Measurements from ENCODE around the gene EPYC. TPM values are rescaled to one million over a fixed set of nuclear protein-coding genes. Genes with fewer than 3 reads are reported as not detected.

EPYC gene
- total and polyA plus RNA-seq, 2 of the 4 experiments (the other 2 are of a cell fraction): not detected

GRCh38 chr12:91017043-91017442 lies 12.3 kb upstream of the EPYC start:
- Histone ChIP-seq H3K9ac (ENCODE audit: low read depth, low read length) (no peak overlapping the region), H3K27me3 (ENCODE audit: control insufficient read depth, insufficient read depth, low read length) (no peaks in the 10 kb centered on the region), H3K79me1 (ENCODE audit: low read depth in 1 of 2, low read length in 2 of 2) (no peaks in the 10 kb centered on the region), H3K4me1 (ENCODE audit: control insufficient read depth, insufficient read depth, low read length) (no peaks in the 10 kb centered on the region), H3K9me1 (ENCODE audit: insufficient read depth, low read length) (no peaks in the 10 kb centered on the region), H3K4me3 (ENCODE audit: insufficient read depth, low read depth, low read length) (no peak overlapping the region), H3K9me3 (ENCODE audit: control insufficient read depth, insufficient read depth, low read length) (no peaks in the 10 kb centered on the region), H4K20me1 (ENCODE audit: insufficient read depth, low read length) (no peaks in the 10 kb centered on the region), H2BK120ac (ENCODE audit: low read depth, low read length) (no peak overlapping the region), H2BK15ac (ENCODE audit: low read depth, low read length) (no peak overlapping the region), H3K18ac (ENCODE audit: low read depth, low read length) (no peak overlapping the region), H3K4ac (ENCODE audit: low read depth, low read length) (no peak overlapping the region), H3K23ac (ENCODE audit: low read depth, low read length) (no peak overlapping the region), H3K56ac (ENCODE audit: extremely low read depth, insufficient read depth, low read length) (no peak overlapping the region), H3K14ac (replicated peaks; ENCODE audit: low read depth, low read length) (no peak overlapping the region), H2AK9ac (replicated peaks; ENCODE audit: low read depth, low read length, poor library complexity) (no peak overlapping the region), H2AK5ac (ENCODE audit: low read depth, low read length) (no peak overlapping the region), H4K8ac (ENCODE audit: low read depth in 2 of 2, low read length in 2 of 2) (no peak overlapping the region), H3K36me3 (ENCODE audit: control insufficient read depth, insufficient read depth, low read length) (no peaks in the 10 kb centered on the region), H2AFZ (replicated peaks; ENCODE audit: low read length, poor library complexity) (no peak overlapping the region), H3K27ac (ENCODE audit: insufficient read depth, low read length) (no peak overlapping the region), H4K91ac (ENCODE audit: insufficient read depth, low read depth, low read length) (no peak overlapping the region), H3K4me2 (ENCODE audit: low read depth, low read length) (no peak overlapping the region), H4K5ac (ENCODE audit: low read depth, low read length) (no peak overlapping the region), H2BK20ac (ENCODE audit: low read depth, low read length) (no peak overlapping the region), H2BK5ac (ENCODE audit: low read depth, low read length, poor library complexity, severe bottlenecking) (no peak overlapping the region)
- ATAC-seq (ENCODE audit: low read depth): no peak
- in situ Hi-C loops (cut with MboI; ENCODE audit: low sequenced_read_pairs) (no loop called here), intact Hi-C loops (cut with micrococcal nuclease) (no loop called here), dilution Hi-C loops (cut with HindIII; ENCODE audit: low sequenced_read_pairs, unreplicated experiment) (no loop called here)
- TF ChIP-seq POLR2A (IDR thresholded peaks at IDR 0.05; ENCODE audit: low read depth, low read length) (no peak), ELK1 (IDR thresholded peaks at IDR 0.05; ENCODE audit: borderline replicate concordance, low read depth, low read length) (no peak), BHLHE40 (IDR thresholded peaks at IDR 0.05; ENCODE audit: low read depth, low read length) (no peak), FOS (IDR thresholded peaks at IDR 0.05; ENCODE audit: low read depth, low read length) (no peak), SMC3 (IDR thresholded peaks at IDR 0.05; ENCODE audit: low read depth, low read length) (no peak), USF2 (IDR thresholded peaks at IDR 0.05; ENCODE audit: low read depth, low read length) (no peak), RCOR1 (IDR thresholded peaks at IDR 0.05; ENCODE audit: insufficient replicate concordance, low read length) (no peak), MAZ (IDR thresholded peaks at IDR 0.05; ENCODE audit: borderline replicate concordance, low read depth, low read length) (no peak), RFX5 (IDR thresholded peaks at IDR 0.05; ENCODE audit: low read depth, low read length) (no peak), CTCF (conservative IDR thresholded peaks at IDR 0.05; ENCODE audit: low read depth, low read length) (no peak), CEBPB (IDR thresholded peaks at IDR 0.05; ENCODE audit: low read depth, low read length) (no peak)
- no CpG with 5 or more reads among the region's 1 CpG for WGBS, 2 experiments (ENCODE audit: extremely low coverage in 2 of 2, insufficient read length in 1 of 2)
- DNase-seq: no peak
- BruUV-seq (replicated peaks): no TSS peak
- ChIA-PET CTCF (no interaction called here), POLR2A (ENCODE audit: unreplicated experiment) (no interaction called here)

Data from IMR-90 (cell line).